ENCODE data around the gene PTK7. TPM values are rescaled to one million over a fixed set of nuclear protein-coding genes. Genes with fewer than 3 reads are reported as not detected.

PTK7 gene
- total RNA-seq, 1 experiment from 2014 or later: 165 TPM

DNA sequence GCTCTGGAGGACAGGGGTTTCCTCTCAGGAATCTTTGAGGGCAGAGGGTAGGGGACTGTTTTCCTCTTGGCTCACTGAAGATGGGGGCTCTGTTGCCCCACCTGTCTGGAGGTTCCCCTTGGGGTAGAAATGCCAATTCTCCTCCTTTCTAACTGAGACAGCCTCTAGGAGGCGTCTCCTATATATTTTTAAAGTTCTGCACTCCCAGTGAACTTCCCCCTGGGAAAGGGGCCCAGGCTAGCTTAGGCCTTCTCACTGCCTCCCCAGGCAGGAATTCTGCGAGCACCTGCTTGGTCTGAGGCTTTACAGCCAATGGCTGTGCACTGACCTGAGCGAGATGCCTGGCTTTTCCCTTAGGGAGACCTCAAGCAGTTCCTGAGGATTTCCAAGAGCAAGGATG is 70.1 kb downstream of the PTK7 start:
- no peak overlapping the region for H3K4me3 Mint-ChIP-seq
- no peaks in the 10 kb centered on the region for H3K9me3 Mint-ChIP-seq
- ATAC-seq (no peak), DNase-seq (ENCODE audit: low spot score) (no peak)
- POLR2A ChIA-PET: no interaction called here
- H3K4me1 Mint-ChIP-seq: peaks cover 10% of the 10 kb centered on the region
- no peak overlapping the region for H3K27ac Mint-ChIP-seq
- no peaks in the 10 kb centered on the region; the same call in 1 of the 2 replicates for H3K27me3 Mint-ChIP-seq (ENCODE audit: low read depth)
- H3K36me3 Mint-ChIP-seq: peaks cover 16% of the 10 kb centered on the region
- CTCF ChIA-PET: interaction anchor here (1.2 kb wide), 1 partner anchor 182 kb away, joined by 3 read pairs; no protein-coding TSS in a partner anchor
- TF ChIP-seq NR1H2 (CRISPR knock-in tag; IDR thresholded peaks at IDR 0.05) (no peak), ZNF396 (CRISPR knock-in tag; IDR thresholded peaks at IDR 0.05; ENCODE audit: borderline replicate concordance) (no peak), ATF3 (CRISPR knock-in tag; conservative IDR thresholded peaks at IDR 0.05) (no peak), CBFB (CRISPR knock-in tag; IDR thresholded peaks at IDR 0.05; ENCODE audit: low read depth) (no peak), JAZF1 (CRISPR knock-in tag; IDR thresholded peaks at IDR 0.05) (no peak), JUN (CRISPR knock-in tag; IDR thresholded peaks at IDR 0.05) (no peak), HMGA2 (CRISPR knock-in tag; IDR thresholded peaks at IDR 0.05) (no peak), CREM (CRISPR knock-in tag; IDR thresholded peaks at IDR 0.05) (no peak), ESRRA (CRISPR knock-in tag; IDR thresholded peaks at IDR 0.05; ENCODE audit: borderline replicate concordance) (no peak), RORB (CRISPR knock-in tag; IDR thresholded peaks at IDR 0.05) (no peak), FOXP4 (CRISPR knock-in tag; IDR thresholded peaks at IDR 0.05) (no peak), ELF4 (CRISPR knock-in tag; IDR thresholded peaks at IDR 0.05; ENCODE audit: low read depth) (no peak)
- TF ChIP-seq, protein P1, sequence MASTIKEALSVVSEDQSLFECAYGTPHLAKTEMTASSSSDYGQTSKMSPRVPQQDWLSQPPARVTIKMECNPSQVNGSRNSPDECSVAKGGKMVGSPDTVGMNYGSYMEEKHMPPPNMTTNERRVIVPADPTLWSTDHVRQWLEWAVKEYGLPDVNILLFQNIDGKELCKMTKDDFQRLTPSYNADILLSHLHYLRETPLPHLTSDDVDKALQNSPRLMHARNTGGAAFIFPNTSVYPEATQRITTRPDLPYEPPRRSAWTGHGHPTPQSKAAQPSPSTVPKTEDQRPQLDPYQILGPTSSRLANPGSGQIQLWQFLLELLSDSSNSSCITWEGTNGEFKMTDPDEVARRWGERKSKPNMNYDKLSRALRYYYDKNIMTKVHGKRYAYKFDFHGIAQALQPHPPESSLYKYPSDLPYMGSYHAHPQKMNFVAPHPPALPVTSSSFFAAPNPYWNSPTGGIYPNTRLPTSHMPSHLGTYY (CRISPR knock-in tag; IDR thresholded peaks at IDR 0.05): no peak
- TF ChIP-seq, protein P2, sequence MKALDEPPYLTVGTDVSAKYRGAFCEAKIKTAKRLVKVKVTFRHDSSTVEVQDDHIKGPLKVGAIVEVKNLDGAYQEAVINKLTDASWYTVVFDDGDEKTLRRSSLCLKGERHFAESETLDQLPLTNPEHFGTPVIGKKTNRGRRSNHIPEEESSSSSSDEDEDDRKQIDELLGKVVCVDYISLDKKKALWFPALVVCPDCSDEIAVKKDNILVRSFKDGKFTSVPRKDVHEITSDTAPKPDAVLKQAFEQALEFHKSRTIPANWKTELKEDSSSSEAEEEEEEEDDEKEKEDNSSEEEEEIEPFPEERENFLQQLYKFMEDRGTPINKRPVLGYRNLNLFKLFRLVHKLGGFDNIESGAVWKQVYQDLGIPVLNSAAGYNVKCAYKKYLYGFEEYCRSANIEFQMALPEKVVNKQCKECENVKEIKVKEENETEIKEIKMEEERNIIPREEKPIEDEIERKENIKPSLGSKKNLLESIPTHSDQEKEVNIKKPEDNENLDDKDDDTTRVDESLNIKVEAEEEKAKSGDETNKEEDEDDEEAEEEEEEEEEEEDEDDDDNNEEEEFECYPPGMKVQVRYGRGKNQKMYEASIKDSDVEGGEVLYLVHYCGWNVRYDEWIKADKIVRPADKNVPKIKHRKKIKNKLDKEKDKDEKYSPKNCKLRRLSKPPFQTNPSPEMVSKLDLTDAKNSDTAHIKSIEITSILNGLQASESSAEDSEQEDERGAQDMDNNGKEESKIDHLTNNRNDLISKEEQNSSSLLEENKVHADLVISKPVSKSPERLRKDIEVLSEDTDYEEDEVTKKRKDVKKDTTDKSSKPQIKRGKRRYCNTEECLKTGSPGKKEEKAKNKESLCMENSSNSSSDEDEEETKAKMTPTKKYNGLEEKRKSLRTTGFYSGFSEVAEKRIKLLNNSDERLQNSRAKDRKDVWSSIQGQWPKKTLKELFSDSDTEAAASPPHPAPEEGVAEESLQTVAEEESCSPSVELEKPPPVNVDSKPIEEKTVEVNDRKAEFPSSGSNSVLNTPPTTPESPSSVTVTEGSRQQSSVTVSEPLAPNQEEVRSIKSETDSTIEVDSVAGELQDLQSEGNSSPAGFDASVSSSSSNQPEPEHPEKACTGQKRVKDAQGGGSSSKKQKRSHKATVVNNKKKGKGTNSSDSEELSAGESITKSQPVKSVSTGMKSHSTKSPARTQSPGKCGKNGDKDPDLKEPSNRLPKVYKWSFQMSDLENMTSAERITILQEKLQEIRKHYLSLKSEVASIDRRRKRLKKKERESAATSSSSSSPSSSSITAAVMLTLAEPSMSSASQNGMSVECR (CRISPR knock-in tag; IDR thresholded peaks at IDR 0.05; ENCODE audit: borderline replicate concordance): no peak

DNA sequence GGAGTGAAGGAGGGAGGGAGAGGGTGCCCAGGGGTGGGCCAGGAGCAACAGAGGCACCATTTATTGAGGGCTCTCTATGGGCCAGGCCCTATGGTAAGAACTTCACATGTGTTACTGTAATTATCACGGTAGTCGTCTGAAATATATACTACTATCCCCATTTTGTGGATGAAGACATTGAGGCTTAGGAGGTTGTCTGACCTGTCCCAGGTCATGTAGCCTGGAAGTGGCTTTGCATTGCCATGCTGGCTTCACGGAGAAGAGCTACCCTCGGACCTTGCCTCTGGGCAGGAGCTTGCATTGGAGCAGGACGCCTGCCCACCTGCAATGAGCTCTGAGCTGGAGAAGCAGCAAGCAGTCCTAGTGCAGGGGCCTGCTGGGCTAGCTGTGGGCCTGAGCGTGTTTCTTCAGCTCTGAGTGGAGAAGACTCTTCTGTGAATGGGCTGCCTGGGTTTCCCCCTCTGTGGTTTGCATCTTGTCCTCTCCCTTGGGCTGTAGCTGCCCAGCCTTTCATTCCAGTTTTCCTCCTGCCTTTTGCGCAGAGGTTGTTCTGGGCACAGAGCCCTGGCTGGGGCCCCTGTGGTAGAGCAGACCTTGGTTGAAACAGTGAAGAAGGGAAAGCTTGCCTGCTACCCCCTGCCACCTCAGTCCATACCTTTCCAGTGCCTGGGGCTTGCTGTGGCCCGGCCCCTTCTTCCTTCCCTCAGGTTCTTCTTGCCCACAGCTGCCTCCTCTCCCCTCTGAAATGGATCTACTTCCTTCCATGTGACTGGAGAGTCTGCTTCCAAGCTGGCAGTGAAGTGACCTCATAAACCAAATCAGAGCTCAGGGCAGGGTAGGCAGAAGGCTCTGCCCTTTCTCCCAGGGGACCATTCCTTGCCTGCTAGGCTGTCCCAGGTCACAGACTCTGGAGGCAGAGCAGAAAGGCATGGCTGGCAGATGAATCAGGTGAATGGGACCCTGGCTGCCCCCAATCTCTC is 70.9 kb downstream of the PTK7 start:
- ChIA-PET POLR2A (interaction anchor here (0.6 to 1.1 kb wide), 2 partner anchors 23 to 237 kb away, joined by 4 to 7 read pairs; no protein-coding TSS in a partner anchor), CTCF (interaction anchor here (0.7 to 1.0 kb wide), 2 partner anchors 209 to 362 kb away, joined by 3 read pairs; no protein-coding TSS in a partner anchor)
- no peaks in the 10 kb centered on the region for H3K9me3 Mint-ChIP-seq
- peaks cover 10% of the 10 kb centered on the region for H3K4me1 Mint-ChIP-seq
- no peak for DNase-seq (ENCODE audit: low spot score)
- H3K4me3 Mint-ChIP-seq: no peak overlapping the region
- H3K27me3 Mint-ChIP-seq (ENCODE audit: low read depth): no peaks in the 10 kb centered on the region; the same call in 1 of the 2 replicates
- no peak for ATAC-seq
- no peak overlapping the region for H3K27ac Mint-ChIP-seq
- H3K36me3 Mint-ChIP-seq: peaks cover 16% of the 10 kb centered on the region
- TF ChIP-seq ZNF396 (CRISPR knock-in tag; IDR thresholded peaks at IDR 0.05; ENCODE audit: borderline replicate concordance) (no peak), ZNF423 (CRISPR knock-in tag; IDR thresholded peaks at IDR 0.05) (no peak), JUN (CRISPR knock-in tag; IDR thresholded peaks at IDR 0.05) (no peak), MLX (CRISPR knock-in tag; IDR thresholded peaks at IDR 0.05) (no peak), HMGA2 (CRISPR knock-in tag; IDR thresholded peaks at IDR 0.05) (no peak), CREM (CRISPR knock-in tag; IDR thresholded peaks at IDR 0.05) (no peak), ZMAT4 (CRISPR knock-in tag; IDR thresholded peaks at IDR 0.05) (no peak), ATF3 (CRISPR knock-in tag; conservative IDR thresholded peaks at IDR 0.05) (no peak), ZNF425 (CRISPR knock-in tag; conservative IDR thresholded peaks at IDR 0.05) (no peak)
- TF ChIP-seq, protein P3, sequence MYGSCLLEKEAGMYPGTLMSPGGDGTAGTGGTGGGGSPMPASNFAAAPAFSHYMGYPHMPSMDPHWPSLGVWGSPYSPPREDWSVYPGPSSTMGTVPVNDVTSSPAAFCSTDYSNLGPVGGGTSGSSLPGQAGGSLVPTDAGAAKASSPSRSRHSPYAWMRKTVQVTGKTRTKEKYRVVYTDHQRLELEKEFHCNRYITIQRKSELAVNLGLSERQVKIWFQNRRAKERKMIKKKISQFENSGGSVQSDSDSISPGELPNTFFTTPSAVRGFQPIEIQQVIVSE (CRISPR knock-in tag; IDR thresholded peaks at IDR 0.05; ENCODE audit: borderline replicate concordance): no peak

Data from WTC11 (cell line).